Astrocyte (in vitro differentiated cells and primary cell): ENCODE results near the gene TERT.

Experiments
- CTCF ChIP-seq: IDR thresholded peaks from 2 replicates; pipeline ENCODE4 v1.5.1; 2011; ENCODE audit warnings: low read depth, mild to moderate bottlenecking, inconsistent platforms, low read length, moderate library complexity; ENCODE audit not compliant: insufficient read depth
- EZH2 ChIP-seq: IDR thresholded peaks from 2 replicates; pipeline ENCODE4 v1.6.1; 2012; ENCODE audit warnings: mild to moderate bottlenecking, low read length, inconsistent platforms; ENCODE audit not compliant: insufficient read depth

- TF ChIP-seq CTCF: no peak
- TF ChIP-seq EZH2: no peak
Observed at GRCh38 chr5:1310118-1310517, 15.2 kb upstream of the TERT start.
